CD14-positive monocyte (primary cell): ENCODE results near the gene AKAP6. TPM values are rescaled to one million over a fixed set of nuclear protein-coding genes. Genes with fewer than 3 reads are reported as not detected.

Experiments used
- DNase-seq, 3 donors: peaks; one replicate each; pipeline ENCODE4 v3.0.0-alpha.2; 2011 to 2022
- H2AFZ ChIP-seq: 2 replicates; pipeline ENCODE4 v1.6.0; 2012; ENCODE audit warnings: mild to moderate bottlenecking, low read depth, low read length, inconsistent platforms; ENCODE audit not compliant: insufficient read depth, poor library complexity, severe bottlenecking
- H3K27ac ChIP-seq, 2 donors: 1 replicate in 1 of 2; 2 replicates in 1 of 2; pipeline ENCODE4 v1.5.1; 2012 to 2013; ENCODE audit warnings: low read length in 2 of 2, control low read depth in 1 of 2, inconsistent platforms in 1 of 2, low read depth in 1 of 2, mild to moderate bottlenecking in 1 of 2
- H3K27me3 ChIP-seq, 2 donors: one replicate each; pipeline versions ENCODE4 v1.6.0 to v1.6.1; 2011 to 2013; ENCODE audit warnings: low read length in 2 of 2; ENCODE audit not compliant: control insufficient read depth in 2 of 2, insufficient read depth in 2 of 2
- H3K36me3 ChIP-seq, 2 donors: replicated peaks in 1 of 2; 1 replicate in 1 of 2; 2 replicates in 1 of 2; pipeline versions ENCODE4 v1.5.1 to v1.6.1; 2012 to 2013; ENCODE audit warnings: low read length in 2 of 2, control low read depth in 1 of 2, inconsistent platforms in 1 of 2, mild to moderate bottlenecking in 1 of 2; ENCODE audit not compliant: insufficient read depth in 2 of 2, control insufficient read depth in 1 of 2
- H3K4me1 ChIP-seq, 2 donors: 1 replicate in 1 of 2; 2 replicates in 1 of 2; pipeline versions ENCODE4 v1.5.1 to v1.6.1; 2012 to 2013; ENCODE audit warnings: low read length in 2 of 2, control low read depth in 1 of 2, inconsistent platforms in 1 of 2, mild to moderate bottlenecking in 1 of 2, moderate library complexity in 1 of 2; ENCODE audit not compliant: insufficient read depth in 2 of 2, control insufficient read depth in 1 of 2
- H3K4me2 ChIP-seq: replicated peaks from 2 replicates; pipeline ENCODE3; 2012; ENCODE audit warnings: low read length, moderate library complexity, mild to moderate bottlenecking; ENCODE audit not compliant: poor library complexity, severe bottlenecking; ENCODE audit errors: extremely low read depth
- H3K4me3 ChIP-seq, 3 experiments: fragments of 200-600 bp in 1 of 3; sonication (generic) in 1 of 3; replicated peaks in 1 of 3; 1 replicate in 2 of 3; 2 replicates in 1 of 3; pipeline ENCODE4 v1.5.1; 2011 to 2013; ENCODE audit warnings: low read length in 3 of 3, mild to moderate bottlenecking in 3 of 3, control low read depth in 2 of 3, low read depth in 2 of 3, inconsistent platforms in 1 of 3, moderate library complexity in 1 of 3
- H3K79me2 ChIP-seq: 2 replicates; pipeline ENCODE4 v1.6.0; 2012; ENCODE audit warnings: mild to moderate bottlenecking, control low read depth, inconsistent platforms, low read length, moderate library complexity; ENCODE audit not compliant: insufficient read depth
- H3K9ac ChIP-seq: 2 replicates; pipeline ENCODE4 v1.6.0; 2017; ENCODE audit warnings: low read length, mild to moderate bottlenecking; ENCODE audit not compliant: insufficient read depth, poor library complexity, severe bottlenecking
- H3K9me3 ChIP-seq, 2 donors: replicated peaks in 1 of 2; 1 replicate in 1 of 2; 2 replicates in 1 of 2; pipeline versions ENCODE4 v1.5.1 to v1.6.1; 2012 to 2013; ENCODE audit warnings: low read length in 2 of 2, control low read depth in 1 of 2; ENCODE audit not compliant: control insufficient read depth in 1 of 2, insufficient read depth in 1 of 2
- H4K20me1 ChIP-seq: 2 replicates; pipeline ENCODE4 v1.6.0; 2012; ENCODE audit warnings: mild to moderate bottlenecking, low read length, control low read depth, moderate library complexity; ENCODE audit not compliant: insufficient read depth
- H3K27ac Mint-ChIP-seq, 7 donors: one replicate each; pipeline ENCODE4 v1.8.0; 2020; ENCODE audit warnings: mild to moderate bottlenecking in 7 of 7, mixed read lengths in 7 of 7, moderate library complexity in 6 of 7, inconsistent platforms in 2 of 7
- H3K27me3 Mint-ChIP-seq, 3 donors: one replicate each; pipeline ENCODE4 v1.8.0; 2021 to 2022; ENCODE audit warnings: low read depth in 3 of 3, mild to moderate bottlenecking in 3 of 3, mixed read lengths in 3 of 3, moderate library complexity in 3 of 3, inconsistent platforms in 1 of 3
- H3K36me3 Mint-ChIP-seq, 2 donors: one replicate each; pipeline ENCODE4 v1.8.0; 2020; ENCODE audit warnings: mixed read lengths in 2 of 2, inconsistent platforms in 1 of 2, mild to moderate bottlenecking in 1 of 2
- H3K4me1 Mint-ChIP-seq: one replicate; pipeline ENCODE4 v1.8.0; 2020; ENCODE audit warnings: mild to moderate bottlenecking, mixed read lengths
- H3K4me3 Mint-ChIP-seq, 2 donors: one replicate each; pipeline ENCODE4 v1.8.0; 2020; ENCODE audit warnings: mild to moderate bottlenecking in 2 of 2, mixed read lengths in 2 of 2, moderate library complexity in 1 of 2
- H3K9me3 Mint-ChIP-seq, 7 donors: one replicate each; pipeline ENCODE4 v1.8.0; 2020 to 2022; ENCODE audit warnings: mixed read lengths in 7 of 7, mild to moderate bottlenecking in 6 of 7, moderate library complexity in 6 of 7, inconsistent platforms in 2 of 7
- CTCF ChIP-seq: fragments of 200-600 bp; IDR thresholded peaks from one replicate; pipeline ENCODE4 v1.8.0; 2022; ENCODE audit warnings: antibody characterized with exemption, mild to moderate bottlenecking
- WGBS: methylation state at CpG from one replicate; pipeline ENCODE4 v1.1.5; 2013; ENCODE audit warnings: missing lambda C conversion rate; ENCODE audit not compliant: insufficient coverage; 5-methylcytosine and 5-hydroxymethylcytosine counted together
- intact Hi-C, 2 donors: fragments of 100-400 bp; cut with micrococcal nuclease; formaldehyde crosslinking; loops; one replicate each; pipeline versions ENCODE4 v1.15.0 to v1.15.1; 2023
- polyA plus RNA-seq, 3 donors: library from polyadenylated mRNA; depleted of rRNA in 1 of 3; unstranded in 2 of 3; stranded (reverse) in 1 of 3; fragments of 300-500 nt in 2 of 3; fragments of >200 nt in 1 of 3; fragmentation: Illumina TruSeq in 2 of 3; gene quantifications; 1 replicate in 2 of 3; 2 replicates in 1 of 3; pipeline ENCODE4 v1.2.3, GENCODE V29; 2012 to 2021

Gene AKAP6
- polyA plus RNA-seq, 3 donors: not detected

DNA sequence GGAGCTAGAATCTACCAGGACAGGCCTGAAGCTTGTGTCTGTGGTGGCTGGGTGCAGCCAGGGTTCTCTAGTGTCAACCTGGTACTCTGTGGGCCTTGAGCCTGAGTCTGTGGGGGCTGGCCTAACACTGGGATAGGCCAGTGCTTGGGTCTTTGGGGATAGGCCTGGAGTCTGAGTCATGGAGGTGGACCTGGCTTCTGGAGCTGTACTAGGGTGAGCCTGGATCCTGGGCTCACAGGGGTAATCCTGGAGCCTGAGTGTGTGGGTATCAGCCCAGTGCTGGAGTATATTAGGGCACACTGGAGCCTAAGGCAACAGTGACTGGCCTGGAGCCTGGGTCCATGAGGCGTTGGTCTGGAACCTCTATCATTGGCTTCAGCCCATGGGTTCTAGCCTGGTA, 427.1 kb downstream of the AKAP6 start:
- intact Hi-C loops: no loop called here
- H3K27ac Mint-ChIP-seq: no peak overlapping the region
- no peak for DNase-seq
- H3K27me3 Mint-ChIP-seq: peaks cover 0 to 2% (median 0%) of the 10 kb centered on the region in 3 donors
- Histone ChIP-seq H3K27me3 (no peaks in the 10 kb centered on the region), H3K79me2 (no peaks in the 10 kb centered on the region), H3K9me3 (peaks cover 19 to 23% of the 10 kb centered on the region in 2 donors), H3K9ac (no peak overlapping the region), H2AFZ (no peak overlapping the region), H3K4me2 (no peak overlapping the region), H4K20me1 (no peaks in the 10 kb centered on the region), H3K4me3 (no peak overlapping the region), H3K4me1 (no peaks in the 10 kb centered on the region), H3K36me3 (no peaks in the 10 kb centered on the region), H3K27ac (no peak overlapping the region)
- H3K4me1 Mint-ChIP-seq: no peaks in the 10 kb centered on the region
- no peaks in the 10 kb centered on the region for H3K36me3 Mint-ChIP-seq
- no peak overlapping the region for H3K4me3 Mint-ChIP-seq
- H3K9me3 Mint-ChIP-seq: peaks cover 10 to 31% (median 21%) of the 10 kb centered on the region in 7 donors
- no peak for TF ChIP-seq CTCF
- WGBS: 89% methylated on average over 1 of the region's 1 CpG

DNA sequence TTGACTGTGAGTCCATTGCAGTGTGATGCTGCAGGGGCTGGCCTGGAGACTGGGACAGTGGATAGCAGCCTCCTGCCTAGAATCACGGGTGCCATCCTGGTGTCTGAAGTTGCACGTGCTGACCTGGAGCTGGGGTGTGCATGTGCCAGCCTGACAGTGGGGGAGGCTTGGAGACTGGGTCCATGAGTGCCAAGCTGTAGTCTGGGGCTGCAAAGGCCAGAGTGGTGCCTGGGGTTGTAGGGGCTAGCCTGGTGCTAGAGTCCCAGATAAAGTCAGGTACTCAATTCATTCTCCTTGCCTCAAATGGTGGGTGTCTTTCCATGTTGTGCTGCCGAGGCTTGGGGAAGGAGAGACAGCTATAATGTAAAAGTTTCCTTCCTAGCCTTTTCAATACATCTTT, 427.7 kb downstream of the AKAP6 start:
- Histone ChIP-seq H4K20me1 (no peaks in the 10 kb centered on the region), H3K9me3 (peaks cover 19 to 23% of the 10 kb centered on the region in 2 donors), H3K9ac (no peak overlapping the region), H3K4me3 (no peak overlapping the region), H3K4me1 (no peaks in the 10 kb centered on the region), H3K79me2 (no peaks in the 10 kb centered on the region), H3K27ac (no peak overlapping the region), H2AFZ (no peak overlapping the region), H3K27me3 (no peaks in the 10 kb centered on the region), H3K4me2 (no peak overlapping the region), H3K36me3 (no peaks in the 10 kb centered on the region)
- H3K27me3 Mint-ChIP-seq: peaks cover 0 to 2% (median 0%) of the 10 kb centered on the region in 3 donors
- DNase-seq: no peak
- TF ChIP-seq CTCF: no peak
- 100% methylated on average over 2 of the region's 3 CpGs for WGBS
- no peak overlapping the region for H3K4me3 Mint-ChIP-seq
- H3K4me1 Mint-ChIP-seq: no peaks in the 10 kb centered on the region
- no peaks in the 10 kb centered on the region for H3K36me3 Mint-ChIP-seq
- intact Hi-C loops: no loop called here
- H3K27ac Mint-ChIP-seq: no peak overlapping the region
- peaks cover 10 to 31% (median 21%) of the 10 kb centered on the region in 7 donors for H3K9me3 Mint-ChIP-seq
